ENCODE results near the gene MKRN2OS.

GRCh38 chr3:12532182-12532581 is 13.1 kb downstream of the MKRN2OS start:
- TF ChIP-seq, protein P1, sequence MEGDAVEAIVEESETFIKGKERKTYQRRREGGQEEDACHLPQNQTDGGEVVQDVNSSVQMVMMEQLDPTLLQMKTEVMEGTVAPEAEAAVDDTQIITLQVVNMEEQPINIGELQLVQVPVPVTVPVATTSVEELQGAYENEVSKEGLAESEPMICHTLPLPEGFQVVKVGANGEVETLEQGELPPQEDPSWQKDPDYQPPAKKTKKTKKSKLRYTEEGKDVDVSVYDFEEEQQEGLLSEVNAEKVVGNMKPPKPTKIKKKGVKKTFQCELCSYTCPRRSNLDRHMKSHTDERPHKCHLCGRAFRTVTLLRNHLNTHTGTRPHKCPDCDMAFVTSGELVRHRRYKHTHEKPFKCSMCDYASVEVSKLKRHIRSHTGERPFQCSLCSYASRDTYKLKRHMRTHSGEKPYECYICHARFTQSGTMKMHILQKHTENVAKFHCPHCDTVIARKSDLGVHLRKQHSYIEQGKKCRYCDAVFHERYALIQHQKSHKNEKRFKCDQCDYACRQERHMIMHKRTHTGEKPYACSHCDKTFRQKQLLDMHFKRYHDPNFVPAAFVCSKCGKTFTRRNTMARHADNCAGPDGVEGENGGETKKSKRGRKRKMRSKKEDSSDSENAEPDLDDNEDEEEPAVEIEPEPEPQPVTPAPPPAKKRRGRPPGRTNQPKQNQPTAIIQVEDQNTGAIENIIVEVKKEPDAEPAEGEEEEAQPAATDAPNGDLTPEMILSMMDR (IDR thresholded peaks at IDR 0.05; ENCODE audit: low read depth, low read length), result no peak
- no peak for TF ChIP-seq EZH2phosphoT487 (IDR thresholded peaks at IDR 0.05; ENCODE audit: low read depth)

All from OCI-LY3 (cell line).